H9 (cell line): Measurements from ENCODE around the gene PRR11. TPM values are rescaled to one million over a fixed set of nuclear protein-coding genes. Genes with fewer than 3 reads are reported as not detected.

ENCODE experiments used
- DNase-seq: peaks from one replicate; pipeline ENCODE4 v3.0.0-alpha.2; 2017
- H2AFZ ChIP-seq: one replicate; pipeline ENCODE4 v1.6.1; 2013; ENCODE audit warnings: mild to moderate bottlenecking, low read length, control low read depth, moderate library complexity
- H2AK5ac ChIP-seq: 2 replicates; pipeline ENCODE4 v1.6.1; 2013; ENCODE audit warnings: low read length, control low read depth, mixed read lengths; ENCODE audit not compliant: insufficient read length
- H2BK120ac ChIP-seq: one replicate; pipeline ENCODE4 v1.6.1; 2013; ENCODE audit warnings: low read depth, mild to moderate bottlenecking, low read length, control low read depth, inconsistent platforms; ENCODE audit not compliant: poor library complexity, severe bottlenecking
- H2BK12ac ChIP-seq: 2 replicates; pipeline ENCODE4 v1.6.1; 2013; ENCODE audit warnings: low read length, control low read depth, mixed read lengths, low read depth; ENCODE audit not compliant: insufficient read length
- H2BK15ac ChIP-seq: 2 replicates; pipeline ENCODE4 v1.6.1; 2013; ENCODE audit warnings: low read depth, low read length, control low read depth
- H2BK20ac ChIP-seq: one replicate; pipeline ENCODE4 v1.6.1; 2013; ENCODE audit warnings: low read depth, mild to moderate bottlenecking, low read length, control low read depth, inconsistent platforms; ENCODE audit not compliant: poor library complexity, severe bottlenecking
- H2BK5ac ChIP-seq: 2 replicates; pipeline ENCODE4 v1.6.1; 2013; ENCODE audit warnings: low read length, control low read depth, mixed read lengths; ENCODE audit not compliant: insufficient read length
- H3K14ac ChIP-seq: 2 replicates; pipeline ENCODE4 v1.6.1; 2013; ENCODE audit warnings: low read length, control low read depth; ENCODE audit not compliant: insufficient read depth
- H3K18ac ChIP-seq: 2 replicates; pipeline ENCODE4 v1.6.1; 2013; ENCODE audit warnings: low read depth, mild to moderate bottlenecking, mixed read lengths, low read length, control low read depth; ENCODE audit not compliant: insufficient read length
- H3K23ac ChIP-seq: 2 replicates; pipeline ENCODE4 v1.6.1; 2013; ENCODE audit warnings: low read length, control low read depth, mixed read lengths, low read depth; ENCODE audit not compliant: insufficient read length
- H3K23me2 ChIP-seq: 2 replicates; pipeline ENCODE4 v1.6.1; 2013; ENCODE audit warnings: low read depth, mild to moderate bottlenecking, mixed read lengths, low read length, control low read depth; ENCODE audit not compliant: insufficient read length, poor library complexity, severe bottlenecking
- H3K27ac ChIP-seq: 2 replicates; pipeline ENCODE4 v1.5.1; 2013; ENCODE audit warnings: low read length, control low read depth, mixed read lengths, low read depth; ENCODE audit not compliant: insufficient read length
- H3K27me3 ChIP-seq: 2 replicates; pipeline ENCODE4 v1.6.1; 2013; ENCODE audit warnings: low read length, control low read depth, inconsistent platforms; ENCODE audit not compliant: insufficient read depth
- H3K4ac ChIP-seq: 2 replicates; pipeline ENCODE4 v1.6.1; 2013; ENCODE audit warnings: low read depth, mild to moderate bottlenecking, control low read depth, inconsistent platforms, low read length, moderate library complexity
- H3K4me1 ChIP-seq: 2 replicates; pipeline ENCODE4 v1.6.1; 2013; ENCODE audit warnings: low read length, control low read depth, inconsistent platforms; ENCODE audit not compliant: insufficient read depth
- H3K4me2 ChIP-seq: 2 replicates; pipeline ENCODE4 v1.6.1; 2013; ENCODE audit warnings: low read length, control low read depth, mixed read lengths; ENCODE audit not compliant: insufficient read length, insufficient read depth
- H3K56ac ChIP-seq: 2 replicates; pipeline ENCODE4 v1.6.1; 2013; ENCODE audit warnings: low read depth, mild to moderate bottlenecking, mixed read lengths, low read length, control low read depth; ENCODE audit not compliant: insufficient read length
- H3K79me1 ChIP-seq: 2 replicates; pipeline ENCODE4 v1.6.1; 2013; ENCODE audit warnings: low read depth, mild to moderate bottlenecking, moderate library complexity, low read length, control low read depth, inconsistent platforms; ENCODE audit not compliant: insufficient read depth, poor library complexity, severe bottlenecking
- H3K79me2 ChIP-seq: 2 replicates; pipeline ENCODE4 v1.6.1; 2013; ENCODE audit warnings: low read length, control low read depth, inconsistent platforms; ENCODE audit not compliant: insufficient read depth
- H3K9ac ChIP-seq: 2 replicates; pipeline ENCODE4 v1.6.1; 2013; ENCODE audit warnings: low read length, control low read depth, mixed read lengths; ENCODE audit not compliant: insufficient read length; ENCODE audit errors: extremely low read depth
- H3K9me3 ChIP-seq: one replicate; pipeline ENCODE4 v1.6.1; 2013; ENCODE audit warnings: low read depth, low read length, inconsistent platforms; ENCODE audit not compliant: control insufficient read depth
- H3T11ph ChIP-seq: one replicate; pipeline ENCODE4 v1.6.1; 2013; ENCODE audit warnings: mild to moderate bottlenecking, low read length, control low read depth, inconsistent platforms
- H4K20me1 ChIP-seq: one replicate; pipeline ENCODE4 v1.6.1; 2013; ENCODE audit not compliant: control insufficient read depth, insufficient read length, insufficient read depth
- H4K5ac ChIP-seq: 2 replicates; pipeline ENCODE4 v1.6.1; 2013; ENCODE audit warnings: low read depth, mild to moderate bottlenecking, mixed read lengths, low read length, control low read depth; ENCODE audit not compliant: insufficient read length
- H4K8ac ChIP-seq: replicated peaks from 2 replicates; pipeline ENCODE4 v1.6.1; 2013; ENCODE audit warnings: low read length, control low read depth, mixed read lengths, low read depth; ENCODE audit not compliant: insufficient read length
- H4K91ac ChIP-seq: 2 replicates; pipeline ENCODE4 v1.6.1; 2013; ENCODE audit warnings: low read depth, mild to moderate bottlenecking, moderate library complexity, mixed read lengths, low read length, control low read depth; ENCODE audit not compliant: insufficient read length
- H3K27ac Mint-ChIP-seq, 3 experiments: 2 replicates in 2 of 3; 3 replicates in 1 of 3; pipeline ENCODE4 v1.8.0; 2020 to 2021; ENCODE audit warnings: mixed read lengths in 3 of 3, mild to moderate bottlenecking in 1 of 3, moderate library complexity in 1 of 3
- H3K27me3 Mint-ChIP-seq: 2 replicates; pipeline ENCODE4 v1.8.0; 2021; ENCODE audit warnings: low read depth, mild to moderate bottlenecking, moderate library complexity, mixed read lengths
- H3K36me3 Mint-ChIP-seq, 3 experiments: 2 replicates in 2 of 3; 3 replicates in 1 of 3; pipeline ENCODE4 v1.8.0; 2020 to 2021; ENCODE audit warnings: low read depth in 3 of 3, mixed read lengths in 3 of 3; ENCODE audit not compliant: insufficient read depth in 1 of 3
- H3K4me1 Mint-ChIP-seq, 2 experiments: 2 replicates each; pipeline ENCODE4 v1.8.0; 2020; ENCODE audit warnings: mixed read lengths in 2 of 2
- H3K4me3 Mint-ChIP-seq, 2 experiments: 2 replicates in 1 of 2; 3 replicates in 1 of 2; pipeline ENCODE4 v1.8.0; 2020 to 2021; ENCODE audit warnings: mild to moderate bottlenecking in 2 of 2, mixed read lengths in 2 of 2, moderate library complexity in 1 of 2
- H3K9me3 Mint-ChIP-seq, 2 experiments: 2 replicates in 1 of 2; 3 replicates in 1 of 2; pipeline ENCODE4 v1.8.0; 2020; ENCODE audit warnings: mild to moderate bottlenecking in 2 of 2, mixed read lengths in 2 of 2, moderate library complexity in 1 of 2
- WGBS: extraction: QIAGEN DNeasy Blood & Tissue Kit; methylation state at CpG from one replicate; pipeline ENCODE4 v1.1.7; 2013; ENCODE audit warnings: missing lambda C conversion rate, low lambda C conversion rate, mixed read lengths; ENCODE audit not compliant: insufficient read length; ENCODE audit errors: extremely low coverage; 5-methylcytosine and 5-hydroxymethylcytosine counted together
- total RNA-seq: library from RNA; stranded (reverse); gene quantifications from 2 replicates; pipeline ENCODE4 v1.2.1, GENCODE V29; 2021
- TF ChIP-seq, protein P1 (sequence below): fragments of 200-600 bp; sonication (generic); conservative IDR thresholded peaks from 3 replicates; pipeline ENCODE4 v1.8.0; 2021; ENCODE audit warnings: antibody characterized with exemption, mild to moderate bottlenecking

PRR11 gene
- total RNA-seq, 1 experiment from 2014 or later: 70.7 TPM

DNA sequence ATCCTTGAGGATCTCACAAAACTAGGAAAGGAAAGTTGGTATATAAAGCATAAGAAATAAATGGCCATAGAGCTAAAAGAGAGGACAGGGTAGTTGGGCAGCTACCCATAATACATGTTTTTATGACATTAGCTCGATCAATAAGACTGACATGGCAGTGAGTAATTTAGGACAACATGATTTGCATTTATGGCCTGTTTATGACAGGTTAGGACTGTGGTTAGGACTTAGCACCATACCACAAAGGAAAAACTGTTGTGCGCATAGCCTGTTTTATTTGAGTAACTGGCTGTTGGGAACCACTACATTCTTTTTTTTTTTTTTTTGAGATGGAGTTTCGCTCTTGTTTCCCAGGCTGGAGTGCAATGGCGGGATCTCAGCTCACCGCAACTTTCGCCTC lies 30.9 kb upstream of the PRR11 start:
- Mint-ChIP-seq H3K4me3 (no peak overlapping the region), H3K36me3 (peaks cover 18 to 59% (median 53%) of the 10 kb centered on the region in 3 experiments; a peak in 6 of 7 replicates), H3K4me1 (no peaks in the 10 kb centered on the region), H3K27ac (no peak overlapping the region), H3K27me3 (no peaks in the 10 kb centered on the region), H3K9me3 (no peaks in the 10 kb centered on the region)
- no peak for DNase-seq
- TF ChIP-seq, protein P1, sequence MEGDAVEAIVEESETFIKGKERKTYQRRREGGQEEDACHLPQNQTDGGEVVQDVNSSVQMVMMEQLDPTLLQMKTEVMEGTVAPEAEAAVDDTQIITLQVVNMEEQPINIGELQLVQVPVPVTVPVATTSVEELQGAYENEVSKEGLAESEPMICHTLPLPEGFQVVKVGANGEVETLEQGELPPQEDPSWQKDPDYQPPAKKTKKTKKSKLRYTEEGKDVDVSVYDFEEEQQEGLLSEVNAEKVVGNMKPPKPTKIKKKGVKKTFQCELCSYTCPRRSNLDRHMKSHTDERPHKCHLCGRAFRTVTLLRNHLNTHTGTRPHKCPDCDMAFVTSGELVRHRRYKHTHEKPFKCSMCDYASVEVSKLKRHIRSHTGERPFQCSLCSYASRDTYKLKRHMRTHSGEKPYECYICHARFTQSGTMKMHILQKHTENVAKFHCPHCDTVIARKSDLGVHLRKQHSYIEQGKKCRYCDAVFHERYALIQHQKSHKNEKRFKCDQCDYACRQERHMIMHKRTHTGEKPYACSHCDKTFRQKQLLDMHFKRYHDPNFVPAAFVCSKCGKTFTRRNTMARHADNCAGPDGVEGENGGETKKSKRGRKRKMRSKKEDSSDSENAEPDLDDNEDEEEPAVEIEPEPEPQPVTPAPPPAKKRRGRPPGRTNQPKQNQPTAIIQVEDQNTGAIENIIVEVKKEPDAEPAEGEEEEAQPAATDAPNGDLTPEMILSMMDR: no peak
- no CpG with 5 or more reads among the region's 6 CpGs for WGBS
- H3K56ac ChIP-seq: no peak overlapping the region
- no peak overlapping the region for H2AK5ac ChIP-seq
- H3K27me3 ChIP-seq: no peaks in the 10 kb centered on the region
- H4K91ac ChIP-seq: no peak overlapping the region
- no peak overlapping the region for H3K4me2 ChIP-seq
- no peaks in the 10 kb centered on the region for H4K20me1 ChIP-seq
- H3K79me1 ChIP-seq: peaks cover 6% of the 10 kb centered on the region
- H2BK20ac ChIP-seq: no peak overlapping the region
- no peak overlapping the region for H4K8ac ChIP-seq
- no peak overlapping the region for H2BK120ac ChIP-seq
- H3K4me1 ChIP-seq: no peaks in the 10 kb centered on the region
- no peaks in the 10 kb centered on the region for H3K79me2 ChIP-seq
- H3K14ac ChIP-seq: no peak overlapping the region
- no peak overlapping the region for H2BK12ac ChIP-seq
- no peak overlapping the region for H3K4ac ChIP-seq
- H3K9ac ChIP-seq: no peak overlapping the region
- H2BK5ac ChIP-seq: no peak overlapping the region
- H3K18ac ChIP-seq: no peak overlapping the region
- H4K5ac ChIP-seq: no peak overlapping the region
- no peak overlapping the region for H2AFZ ChIP-seq
- no peaks in the 10 kb centered on the region for H3K9me3 ChIP-seq
- H3K23ac ChIP-seq: no peak overlapping the region
- no peak overlapping the region for H2BK15ac ChIP-seq
- H3K27ac ChIP-seq: no peak overlapping the region
- H3T11ph ChIP-seq: no peak overlapping the region
- no peaks in the 10 kb centered on the region for H3K23me2 ChIP-seq
